ENCODE results near the gene CNTNAP2.

The CNTNAP2 gene

DNA sequence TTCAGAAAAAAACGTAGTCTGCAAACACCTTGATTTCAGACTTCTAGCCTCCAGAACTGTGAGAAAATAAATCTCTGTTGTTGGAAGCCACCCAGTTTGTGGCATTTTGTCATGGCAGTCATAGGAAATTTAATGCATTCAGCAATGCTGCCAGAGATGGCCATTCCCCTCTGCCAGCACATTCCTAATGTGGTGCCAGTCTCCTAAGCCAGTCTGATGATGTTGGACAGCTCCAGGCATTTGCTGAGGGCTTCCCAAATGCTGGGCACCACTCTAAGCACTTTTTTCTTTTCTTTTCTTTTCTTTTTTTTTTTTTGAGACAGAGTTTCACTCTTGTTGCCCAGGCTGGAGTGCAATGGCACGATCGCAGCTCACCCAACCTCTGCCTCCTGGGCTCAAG, 1807.2 kb downstream of the CNTNAP2 start:
- TF ChIP-seq FOXP2 (optimal IDR thresholded peaks at IDR 0.05; ENCODE audit: control extremely low read depth, extremely low read length, insufficient read depth), result no peak
- no peak for TF ChIP-seq POLR2AphosphoS5 (IDR thresholded peaks at IDR 0.05; ENCODE audit: borderline replicate concordance, low read depth, low read length)
- TF ChIP-seq EZH2 (IDR thresholded peaks at IDR 0.05), result no peak
- Histone ChIP-seq H3K36me3 (ENCODE audit: insufficient read depth, low read length) (no peaks in the 10 kb centered on the region), H3K9ac (ENCODE audit: insufficient read length) (no peak overlapping the region), H3K27ac (no peak overlapping the region), H3K9me3 (ENCODE audit: low read depth, low read length) (no peaks in the 10 kb centered on the region), H3K4me3 (no peak overlapping the region)
- no peak for DNase-seq (ENCODE audit: low read depth, low spot score)

DNA sequence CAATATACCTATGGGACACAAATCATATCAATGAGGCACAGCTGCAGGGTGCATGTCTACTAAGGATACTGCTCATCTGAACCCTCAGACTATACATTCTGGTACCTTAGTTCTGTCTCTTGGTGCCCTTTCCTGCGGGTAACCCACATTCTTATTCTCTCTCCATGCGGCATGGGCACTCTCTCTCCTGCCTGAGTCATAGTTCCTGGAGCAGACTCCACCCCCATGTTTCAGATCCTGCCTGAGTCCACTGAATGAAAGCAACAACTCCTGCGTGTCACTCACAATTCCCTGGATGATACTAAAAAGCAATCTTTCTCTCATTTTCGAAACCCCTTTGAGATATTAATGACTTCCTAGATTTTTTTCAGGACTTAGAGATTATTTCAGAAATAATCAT, 1820.8 kb downstream of the CNTNAP2 start:
- Histone ChIP-seq H3K9ac (ENCODE audit: insufficient read length) (no peak overlapping the region), H3K4me3 (no peak overlapping the region), H3K9me3 (ENCODE audit: low read depth, low read length) (no peaks in the 10 kb centered on the region), H3K27ac (no peak overlapping the region), H3K36me3 (ENCODE audit: insufficient read depth, low read length) (no peaks in the 10 kb centered on the region)
- no peak for TF ChIP-seq POLR2AphosphoS5 (IDR thresholded peaks at IDR 0.05; ENCODE audit: borderline replicate concordance, low read depth, low read length)
- no peak for TF ChIP-seq FOXP2 (optimal IDR thresholded peaks at IDR 0.05; ENCODE audit: control extremely low read depth, extremely low read length, insufficient read depth)
- TF ChIP-seq EZH2 (IDR thresholded peaks at IDR 0.05), result no peak
- no peak for DNase-seq (ENCODE audit: low read depth, low spot score)

DNA sequence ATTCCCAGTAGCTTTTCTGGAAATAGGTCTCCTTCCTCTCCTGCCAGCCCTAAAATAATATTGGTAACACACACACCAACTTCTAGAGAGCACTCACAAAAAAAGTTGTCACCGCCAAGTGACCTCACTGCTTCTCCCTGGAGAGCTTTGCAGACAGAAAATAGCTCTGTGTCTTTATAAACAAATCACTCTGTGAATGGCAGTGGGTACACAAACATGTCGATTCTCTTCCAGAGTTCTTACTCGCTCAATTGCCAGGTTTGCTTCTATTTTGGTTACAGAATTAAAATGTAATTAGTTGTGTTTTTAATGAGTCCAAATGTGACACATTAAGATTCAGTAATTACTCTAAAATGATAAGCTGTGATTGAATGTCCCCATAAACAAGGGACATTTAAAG, 1824.8 kb downstream of the CNTNAP2 start:
- H3K4me3 ChIP-seq, result no peak overlapping the region
- H3K36me3 ChIP-seq (ENCODE audit: insufficient read depth, low read length), result no peaks in the 10 kb centered on the region
- H3K9me3 ChIP-seq (ENCODE audit: low read depth, low read length), result no peaks in the 10 kb centered on the region
- H3K27ac ChIP-seq, result no peak overlapping the region
- no peak overlapping the region for H3K9ac ChIP-seq (ENCODE audit: insufficient read length)
- TF ChIP-seq EZH2 (IDR thresholded peaks at IDR 0.05) (no peak), POLR2AphosphoS5 (IDR thresholded peaks at IDR 0.05; ENCODE audit: borderline replicate concordance, low read depth, low read length) (no peak), FOXP2 (optimal IDR thresholded peaks at IDR 0.05; ENCODE audit: control extremely low read depth, extremely low read length, insufficient read depth) (no peak)
- no peak for DNase-seq (ENCODE audit: low read depth, low spot score)

- DNase-seq (ENCODE audit: low read depth, low spot score), result no peak
- no peak overlapping the region for H3K27ac ChIP-seq
- no peaks in the 10 kb centered on the region for H3K9me3 ChIP-seq (ENCODE audit: low read depth, low read length)
- no peak overlapping the region for H3K4me3 ChIP-seq
- TF ChIP-seq EZH2 (IDR thresholded peaks at IDR 0.05), result no peak
- no peak for TF ChIP-seq FOXP2 (optimal IDR thresholded peaks at IDR 0.05; ENCODE audit: control extremely low read depth, extremely low read length, insufficient read depth)
- no peak for TF ChIP-seq POLR2AphosphoS5 (IDR thresholded peaks at IDR 0.05; ENCODE audit: borderline replicate concordance, low read depth, low read length)
- no peaks in the 10 kb centered on the region for H3K36me3 ChIP-seq (ENCODE audit: insufficient read depth, low read length)
- no peak overlapping the region for H3K9ac ChIP-seq (ENCODE audit: insufficient read length)
These were observed 1827.7 kb downstream of the CNTNAP2 start for GRCh38 chr7:147944321-147944720.

DNA sequence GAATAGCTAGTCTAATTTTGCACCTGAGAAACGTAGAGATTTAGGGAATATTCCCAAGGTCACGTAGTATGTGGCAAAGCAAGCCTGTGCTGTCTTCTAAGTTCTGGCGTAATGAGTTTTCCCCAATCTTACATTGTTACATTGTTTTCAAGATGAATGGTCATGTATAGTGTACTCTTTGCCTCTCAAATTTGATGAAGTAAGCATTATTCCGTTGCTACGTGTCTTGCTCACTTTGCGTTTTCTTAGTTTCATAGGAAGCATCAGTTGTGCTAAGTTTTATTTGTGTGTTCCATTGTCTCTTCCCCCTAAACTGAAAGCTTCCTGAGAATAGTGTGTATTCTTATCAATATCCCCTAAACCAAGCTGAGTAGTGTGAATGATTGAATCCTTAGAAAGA, 1836.3 kb downstream of the CNTNAP2 start:
- DNase-seq (ENCODE audit: low read depth, low spot score), result no peak
- H3K4me3 ChIP-seq, result no peak overlapping the region
- no peak overlapping the region for H3K9ac ChIP-seq (ENCODE audit: insufficient read length)
- H3K27ac ChIP-seq, result no peak overlapping the region
- no peak for TF ChIP-seq EZH2 (IDR thresholded peaks at IDR 0.05)
- TF ChIP-seq FOXP2 (optimal IDR thresholded peaks at IDR 0.05; ENCODE audit: control extremely low read depth, extremely low read length, insufficient read depth), result no peak
- no peak for TF ChIP-seq POLR2AphosphoS5 (IDR thresholded peaks at IDR 0.05; ENCODE audit: borderline replicate concordance, low read depth, low read length)
- H3K36me3 ChIP-seq (ENCODE audit: insufficient read depth, low read length), result no peaks in the 10 kb centered on the region
- H3K9me3 ChIP-seq (ENCODE audit: low read depth, low read length), result no peaks in the 10 kb centered on the region

DNA sequence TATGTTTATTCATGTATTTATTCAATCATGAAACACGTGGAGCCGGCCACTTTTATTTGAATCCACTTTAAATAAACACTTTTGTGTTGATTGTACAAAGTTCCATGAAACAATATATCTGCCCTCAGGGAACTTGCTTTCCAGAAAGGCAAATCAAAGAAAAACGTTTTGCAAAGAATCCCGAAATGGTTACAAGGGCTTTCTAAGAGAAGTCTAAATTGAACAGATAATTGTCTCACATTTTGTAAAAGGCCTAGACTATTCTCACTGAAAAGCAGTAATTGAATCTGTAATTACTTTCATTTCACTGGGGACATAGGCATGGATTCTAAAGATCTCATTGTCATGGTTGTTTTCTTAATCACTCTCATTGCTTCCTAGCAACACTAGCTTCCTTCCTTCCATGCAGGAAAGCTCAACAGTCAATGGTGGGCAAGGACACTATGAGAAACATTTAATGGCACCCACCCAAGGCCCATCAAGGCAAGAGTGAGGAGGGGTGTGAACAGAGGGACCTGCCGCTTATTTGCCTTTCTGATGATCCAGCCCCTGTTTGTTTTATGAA, 1851.5 kb downstream of the CNTNAP2 start:
- no peak for DNase-seq (ENCODE audit: low read depth, low spot score)
- no peak overlapping the region for H3K27ac ChIP-seq
- H3K36me3 ChIP-seq (ENCODE audit: insufficient read depth, low read length), result no peaks in the 10 kb centered on the region
- no peak overlapping the region for H3K4me3 ChIP-seq
- H3K9me3 ChIP-seq (ENCODE audit: low read depth, low read length), result no peaks in the 10 kb centered on the region
- TF ChIP-seq EZH2 (IDR thresholded peaks at IDR 0.05) (no peak), POLR2AphosphoS5 (IDR thresholded peaks at IDR 0.05; ENCODE audit: borderline replicate concordance, low read depth, low read length) (no peak), FOXP2 (optimal IDR thresholded peaks at IDR 0.05; ENCODE audit: control extremely low read depth, extremely low read length, insufficient read depth) (no peak)
- H3K9ac ChIP-seq (ENCODE audit: insufficient read length), result no peak overlapping the region

DNA sequence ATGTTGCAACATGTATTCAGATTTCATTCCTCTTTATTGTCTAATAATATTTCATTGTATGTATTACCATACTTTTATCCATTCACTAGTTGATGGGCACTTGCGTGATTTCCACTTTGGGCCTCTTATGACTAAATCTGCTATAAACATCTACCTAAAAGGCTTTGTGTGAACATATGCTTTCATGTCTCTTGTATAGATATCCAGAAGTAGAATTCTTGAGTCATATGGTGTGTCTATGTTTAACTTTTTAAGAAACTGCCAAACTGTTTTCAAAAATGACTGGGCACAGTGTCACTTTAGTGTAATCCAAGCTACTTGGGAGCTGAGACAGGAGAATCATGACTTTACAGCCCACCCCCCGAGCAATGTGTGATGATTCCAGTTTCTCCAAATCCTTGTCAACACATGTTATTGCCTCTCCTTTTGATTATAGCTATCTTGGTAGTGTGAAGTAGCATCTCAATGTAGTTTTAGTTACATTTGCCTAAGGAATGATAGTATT, 1855.1 kb downstream of the CNTNAP2 start:
- Histone ChIP-seq H3K9me3 (ENCODE audit: low read depth, low read length) (no peaks in the 10 kb centered on the region), H3K4me3 (no peak overlapping the region), H3K36me3 (ENCODE audit: insufficient read depth, low read length) (no peaks in the 10 kb centered on the region), H3K27ac (no peak overlapping the region), H3K9ac (ENCODE audit: insufficient read length) (no peak overlapping the region)
- TF ChIP-seq EZH2 (IDR thresholded peaks at IDR 0.05), result no peak
- no peak for TF ChIP-seq POLR2AphosphoS5 (IDR thresholded peaks at IDR 0.05; ENCODE audit: borderline replicate concordance, low read depth, low read length)
- no peak for TF ChIP-seq FOXP2 (optimal IDR thresholded peaks at IDR 0.05; ENCODE audit: control extremely low read depth, extremely low read length, insufficient read depth)
- no peak for DNase-seq (ENCODE audit: low read depth, low spot score)

DNA sequence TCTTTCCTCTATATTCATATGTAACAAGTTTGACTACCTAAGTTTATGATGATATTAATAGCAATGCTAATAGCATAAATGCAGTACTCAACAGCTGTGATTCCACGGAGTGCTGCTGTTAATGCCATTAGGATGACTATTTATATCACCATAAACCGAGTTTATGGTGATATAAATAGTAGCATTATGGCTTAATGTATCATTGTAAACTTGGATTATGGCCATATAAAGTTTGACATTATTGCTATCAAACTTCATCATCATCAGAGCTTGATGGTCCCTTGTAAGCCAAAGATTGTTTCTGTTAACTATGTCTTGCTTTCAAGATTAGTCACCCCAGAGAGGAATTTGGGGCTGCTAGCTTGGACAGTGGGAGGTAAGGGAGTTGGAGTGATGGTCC, 1861.6 kb downstream of the CNTNAP2 start:
- Histone ChIP-seq H3K36me3 (ENCODE audit: insufficient read depth, low read length) (no peaks in the 10 kb centered on the region), H3K4me3 (no peak overlapping the region), H3K9me3 (ENCODE audit: low read depth, low read length) (no peaks in the 10 kb centered on the region), H3K9ac (ENCODE audit: insufficient read length) (no peak overlapping the region), H3K27ac (no peak overlapping the region)
- TF ChIP-seq POLR2AphosphoS5 (IDR thresholded peaks at IDR 0.05; ENCODE audit: borderline replicate concordance, low read depth, low read length), result no peak
- TF ChIP-seq FOXP2 (optimal IDR thresholded peaks at IDR 0.05; ENCODE audit: control extremely low read depth, extremely low read length, insufficient read depth), result no peak
- no peak for TF ChIP-seq EZH2 (IDR thresholded peaks at IDR 0.05)
- DNase-seq (ENCODE audit: low read depth, low spot score), result no peak

GRCh38 chr7:147978651-147979050, 1862.0 kb downstream of the CNTNAP2 start:
- no peak for DNase-seq (ENCODE audit: low read depth, low spot score)
- Histone ChIP-seq H3K4me3 (no peak overlapping the region), H3K36me3 (ENCODE audit: insufficient read depth, low read length) (no peaks in the 10 kb centered on the region), H3K9ac (ENCODE audit: insufficient read length) (no peak overlapping the region), H3K9me3 (ENCODE audit: low read depth, low read length) (no peaks in the 10 kb centered on the region), H3K27ac (no peak overlapping the region)
- no peak for TF ChIP-seq POLR2AphosphoS5 (IDR thresholded peaks at IDR 0.05; ENCODE audit: borderline replicate concordance, low read depth, low read length)
- TF ChIP-seq FOXP2 (optimal IDR thresholded peaks at IDR 0.05; ENCODE audit: control extremely low read depth, extremely low read length, insufficient read depth), result no peak
- no peak for TF ChIP-seq EZH2 (IDR thresholded peaks at IDR 0.05)
